Activated T-cell treated with anti-CD3 and anti-CD28 coated beads, Interleukin-2, amount 50 U/mL, for 72 hours (primary cell): ENCODE results near the gene GSE1. TPM values are rescaled to one million over a fixed set of nuclear protein-coding genes. Genes with fewer than 3 reads are reported as not detected.

Source experiments
- ATAC-seq, 2 donors: fragments of 150-1000 bp; cut with Tn5 transposase; replicated peaks in 1 of 2; 2 replicates each; pipeline ENCODE4 v1.10.0; 2021; ENCODE audit warnings: moderate library complexity in 2 of 2, mild to moderate bottlenecking in 1 of 2
- DNase-seq, 2 donors: peaks; one replicate each; pipeline ENCODE4 v3.0.0; 2021 to 2022; ENCODE audit warnings: mixed read lengths in 1 of 2
- H3K27ac Mint-ChIP-seq: one replicate; pipeline ENCODE4 v1.8.0; 2022; ENCODE audit warnings: mild to moderate bottlenecking, moderate library complexity, mixed read lengths
- H3K27me3 Mint-ChIP-seq: one replicate; pipeline ENCODE4 v1.8.0; 2022; ENCODE audit warnings: low read depth, mixed read lengths
- H3K36me3 Mint-ChIP-seq, 2 donors: one replicate each; pipeline ENCODE4 v1.8.0; 2022; ENCODE audit warnings: mixed read lengths in 2 of 2, mild to moderate bottlenecking in 1 of 2; ENCODE audit not compliant: insufficient read depth in 2 of 2
- H3K4me1 Mint-ChIP-seq: one replicate; pipeline ENCODE4 v1.8.0; 2022; ENCODE audit warnings: low read depth, mixed read lengths
- H3K4me3 Mint-ChIP-seq, 2 donors: one replicate each; pipeline ENCODE4 v1.8.0; 2022; ENCODE audit warnings: mild to moderate bottlenecking in 2 of 2, mixed read lengths in 2 of 2, moderate library complexity in 2 of 2
- H3K9me3 Mint-ChIP-seq, 2 donors: one replicate each; pipeline ENCODE4 v1.8.0; 2022; ENCODE audit warnings: mixed read lengths in 2 of 2
- total RNA-seq, 2 donors: library from RNA; stranded (reverse); gene quantifications; one replicate each; pipeline ENCODE4 v1.2.3, GENCODE V29; 2022

The GSE1 gene
- total RNA-seq, 2 donors from 2014 or later: 26.7 to 30.9 TPM

GRCh38 chr16:85615852-85616606 lies 2.9 kb downstream of the GSE1 start:
- Mint-ChIP-seq H3K27me3 (no peaks in the 10 kb centered on the region), H3K4me3 (peak overlapping the region; percentile 75), H3K9me3 (no peaks in the 10 kb centered on the region), H3K27ac (no peak overlapping the region), H3K4me1 (peaks cover 28% of the 10 kb centered on the region), H3K36me3 (no peaks in the 10 kb centered on the region)
- DNase-seq (peak; percentile 85 to 87), ATAC-seq (peak; percentile 48 to 65)

GRCh38 chr16:85616607-85617321 lies 3.6 kb downstream of the GSE1 start:
- H3K27ac Mint-ChIP-seq: no peak overlapping the region
- peak overlapping the region; percentile 41 to 75 for H3K4me3 Mint-ChIP-seq
- DNase-seq (peak; percentile 13 to 34), ATAC-seq (no peak)
- H3K36me3 Mint-ChIP-seq: no peaks in the 10 kb centered on the region
- H3K9me3 Mint-ChIP-seq: no peaks in the 10 kb centered on the region
- H3K4me1 Mint-ChIP-seq: peaks cover 28% of the 10 kb centered on the region
- H3K27me3 Mint-ChIP-seq: no peaks in the 10 kb centered on the region

GRCh38 chr16:85617948-85618347 lies 4.8 kb downstream of the GSE1 start:
- no peak overlapping the region for H3K27ac Mint-ChIP-seq
- H3K4me1 Mint-ChIP-seq: peaks cover 28% of the 10 kb centered on the region
- no peaks in the 10 kb centered on the region for H3K27me3 Mint-ChIP-seq
- no peak for ATAC-seq
- H3K36me3 Mint-ChIP-seq: no peaks in the 10 kb centered on the region
- H3K9me3 Mint-ChIP-seq: no peaks in the 10 kb centered on the region
- no peak overlapping the region for H3K4me3 Mint-ChIP-seq
- no peak for DNase-seq

- Mint-ChIP-seq H3K36me3 (no peaks in the 10 kb centered on the region), H3K4me3 (no peak overlapping the region), H3K27ac (no peak overlapping the region), H3K9me3 (no peaks in the 10 kb centered on the region), H3K4me1 (peaks cover 28% of the 10 kb centered on the region), H3K27me3 (no peaks in the 10 kb centered on the region)
- no peak for ATAC-seq
- no peak for DNase-seq
Measured at GRCh38 chr16:85618521-85618920, 5.4 kb downstream of the GSE1 start.

- ATAC-seq (no peak), DNase-seq (no peak)
- Mint-ChIP-seq H3K4me3 (no peak overlapping the region), H3K27me3 (no peaks in the 10 kb centered on the region), H3K4me1 (peaks cover 28% of the 10 kb centered on the region), H3K27ac (no peak overlapping the region), H3K9me3 (no peaks in the 10 kb centered on the region), H3K36me3 (no peaks in the 10 kb centered on the region)
Measured at GRCh38 chr16:85619101-85619891, 6.2 kb downstream of the GSE1 start.

GRCh38 chr16:85620374-85620773 lies 7.3 kb downstream of the GSE1 start:
- H3K36me3 Mint-ChIP-seq: no peaks in the 10 kb centered on the region
- no peak for DNase-seq
- H3K27ac Mint-ChIP-seq: no peak overlapping the region
- no peaks in the 10 kb centered on the region for H3K27me3 Mint-ChIP-seq
- H3K9me3 Mint-ChIP-seq: no peaks in the 10 kb centered on the region
- no peak overlapping the region for H3K4me3 Mint-ChIP-seq
- ATAC-seq: no peak
- peaks cover 24% of the 10 kb centered on the region for H3K4me1 Mint-ChIP-seq

- no peak for DNase-seq
- Mint-ChIP-seq H3K4me3 (no peak overlapping the region), H3K36me3 (no peaks in the 10 kb centered on the region), H3K4me1 (peaks cover 10% of the 10 kb centered on the region), H3K9me3 (no peaks in the 10 kb centered on the region), H3K27me3 (no peaks in the 10 kb centered on the region), H3K27ac (no peak overlapping the region)
- ATAC-seq: no peak
Measured at GRCh38 chr16:85621698-85622428, 8.7 kb downstream of the GSE1 start.

GRCh38 chr16:85622683-85623082 lies 9.6 kb downstream of the GSE1 start:
- no peaks in the 10 kb centered on the region for H3K9me3 Mint-ChIP-seq

GRCh38 chr16:85623250-85623649 lies 10.1 kb downstream of the GSE1 start:
- no peaks in the 10 kb centered on the region for H3K27me3 Mint-ChIP-seq
- H3K9me3 Mint-ChIP-seq: no peaks in the 10 kb centered on the region
- H3K4me1 Mint-ChIP-seq: peaks cover under 1% of the 10 kb centered on the region
- DNase-seq (no peak), ATAC-seq (no peak)
- no peaks in the 10 kb centered on the region for H3K36me3 Mint-ChIP-seq
- H3K27ac Mint-ChIP-seq: no peak overlapping the region
- H3K4me3 Mint-ChIP-seq: no peak overlapping the region

More at GRCh38 chr16:85622683-85623082, 9.6 kb downstream of the GSE1 start:
- ATAC-seq (no peak), DNase-seq (no peak)
- no peaks in the 10 kb centered on the region for H3K27me3 Mint-ChIP-seq
- H3K36me3 Mint-ChIP-seq: no peaks in the 10 kb centered on the region
- no peak overlapping the region for H3K4me3 Mint-ChIP-seq
- no peak overlapping the region for H3K27ac Mint-ChIP-seq
- H3K4me1 Mint-ChIP-seq: peaks cover 5% of the 10 kb centered on the region

- no peak for DNase-seq
- ATAC-seq: no peak
- H3K4me3 Mint-ChIP-seq: no peak overlapping the region
- H3K4me1 Mint-ChIP-seq: peaks cover 7% of the 10 kb centered on the region
- H3K27ac Mint-ChIP-seq: no peak overlapping the region
- H3K36me3 Mint-ChIP-seq: no peaks in the 10 kb centered on the region
- no peaks in the 10 kb centered on the region for H3K27me3 Mint-ChIP-seq
- H3K9me3 Mint-ChIP-seq: no peaks in the 10 kb centered on the region
Measured at GRCh38 chr16:85623997-85624601, 11.0 kb downstream of the GSE1 start.

- no peak overlapping the region for H3K4me3 Mint-ChIP-seq
- DNase-seq (no peak), ATAC-seq (no peak)
- no peaks in the 10 kb centered on the region for H3K27me3 Mint-ChIP-seq
- H3K36me3 Mint-ChIP-seq: peaks cover 1 to 2% of the 10 kb centered on the region in 2 donors
- peaks cover 0 to 2% of the 10 kb centered on the region in 2 donors for H3K9me3 Mint-ChIP-seq
- H3K27ac Mint-ChIP-seq: no peak overlapping the region
- H3K4me1 Mint-ChIP-seq: peaks cover 7% of the 10 kb centered on the region
Measured at GRCh38 chr16:85624646-85625045, 11.5 kb downstream of the GSE1 start.

- Mint-ChIP-seq H3K27ac (no peak overlapping the region), H3K4me1 (peaks cover 7% of the 10 kb centered on the region)
- ATAC-seq: no peak
Measured at GRCh38 chr16:85625053-85625452, 11.9 kb downstream of the GSE1 start.

More at GRCh38 chr16:85625053-85625452, 11.9 kb downstream of the GSE1 start:
- peaks cover 0 to 4% of the 10 kb centered on the region in 2 donors for H3K9me3 Mint-ChIP-seq
- H3K27me3 Mint-ChIP-seq: no peaks in the 10 kb centered on the region
- peaks cover 4% of the 10 kb centered on the region in 2 donors for H3K36me3 Mint-ChIP-seq
- DNase-seq: no peak
- H3K4me3 Mint-ChIP-seq: no peak overlapping the region
